Epithelial cell of prostate (primary cell): ENCODE results near the gene ADGRB2.
"Not testable (repeated sequence)": the region's sequence is repeated elsewhere in the genome, so short reads cannot be mapped to it uniquely, and the experiment has no call there.

Source experiments
- DNase-seq: peaks from one replicate; pipeline ENCODE4 v3.0.0-alpha.2; 2011; ENCODE audit warnings: low read depth, low spot score
- H3K27ac ChIP-seq: fragments of 450-650 bp; 2 replicates; pipeline ENCODE4 v1.5.1; 2017; ENCODE audit warnings: mild to moderate bottlenecking

Gene ADGRB2

GRCh38 chr1:31707059-31707600, 57.0 kb downstream of the ADGRB2 start:
- not testable (repeated sequence) for DNase-seq, H3K27ac ChIP-seq

- no peak for DNase-seq
- H3K27ac ChIP-seq, result no peak overlapping the region
Observed at GRCh38 chr1:31706384-31707058, 57.6 kb downstream of the ADGRB2 start.

- no peak for DNase-seq
- H3K27ac ChIP-seq, result peak overlapping the region; percentile 87
Observed at GRCh38 chr1:31705080-31705866, 58.9 kb downstream of the ADGRB2 start.

GRCh38 chr1:31704271-31705079, 59.7 kb downstream of the ADGRB2 start:
- peak overlapping the region; percentile 87 for H3K27ac ChIP-seq
- no peak for DNase-seq

GRCh38 chr1:31703431-31704270, 60.5 kb downstream of the ADGRB2 start, which contains the start of gene COL16A1:
COL16A1 (minus strand) TSS chr1:31704017; CDS start chr1:31702193, 1,824 bp downstream.
- DNase-seq, result no peak
- peak within 1 kb of the TSS; percentile 87 for H3K27ac ChIP-seq

GRCh38 chr1:31702836-31703404, 61.2 kb downstream of the ADGRB2 start:
- H3K27ac ChIP-seq, result peak overlapping the region; percentile 87
- DNase-seq, result no peak

- peak overlapping the region; percentile 87 for H3K27ac ChIP-seq
- no peak for DNase-seq
Observed at GRCh38 chr1:31701091-31701736, 62.9 kb downstream of the ADGRB2 start.

GRCh38 chr1:31700468-31701090, 63.6 kb downstream of the ADGRB2 start:
- H3K27ac ChIP-seq, result peak overlapping the region; percentile 87
- no peak for DNase-seq

- DNase-seq, result no peak
- no peak overlapping the region for H3K27ac ChIP-seq
Observed at GRCh38 chr1:31699341-31699891, 64.7 kb downstream of the ADGRB2 start.

- no peak for DNase-seq
- no peak overlapping the region for H3K27ac ChIP-seq
Observed at GRCh38 chr1:31697369-31697984, 66.7 kb downstream of the ADGRB2 start.

- H3K27ac ChIP-seq, result no peak overlapping the region
- no peak for DNase-seq
Observed at GRCh38 chr1:31696242-31696641, 67.9 kb downstream of the ADGRB2 start.

GRCh38 chr1:31695327-31695726, 68.8 kb downstream of the ADGRB2 start:
- no peak overlapping the region for H3K27ac ChIP-seq
- DNase-seq, result no peak

GRCh38 chr1:31694964-31695313, 69.2 kb downstream of the ADGRB2 start:
- no peak for DNase-seq
- H3K27ac ChIP-seq, result no peak overlapping the region

- no peak overlapping the region for H3K27ac ChIP-seq
- no peak for DNase-seq
Observed at GRCh38 chr1:31694069-31694963, 69.8 kb downstream of the ADGRB2 start.

GRCh38 chr1:31693231-31693630, 70.9 kb downstream of the ADGRB2 start:
- DNase-seq, result no peak
- no peak overlapping the region for H3K27ac ChIP-seq

- H3K27ac ChIP-seq, result no peak overlapping the region
- no peak for DNase-seq
Observed at GRCh38 chr1:31691951-31692350, 72.2 kb downstream of the ADGRB2 start.

GRCh38 chr1:31691446-31691845, 72.7 kb downstream of the ADGRB2 start:
- no peak for DNase-seq
- no peak overlapping the region for H3K27ac ChIP-seq
